Measurements from ENCODE around the gene FBXO22.
"Not testable (repeated sequence)": the region's sequence is repeated elsewhere in the genome, so short reads cannot be mapped to it uniquely, and the experiment has no call there.

FBXO22 gene

DNA sequence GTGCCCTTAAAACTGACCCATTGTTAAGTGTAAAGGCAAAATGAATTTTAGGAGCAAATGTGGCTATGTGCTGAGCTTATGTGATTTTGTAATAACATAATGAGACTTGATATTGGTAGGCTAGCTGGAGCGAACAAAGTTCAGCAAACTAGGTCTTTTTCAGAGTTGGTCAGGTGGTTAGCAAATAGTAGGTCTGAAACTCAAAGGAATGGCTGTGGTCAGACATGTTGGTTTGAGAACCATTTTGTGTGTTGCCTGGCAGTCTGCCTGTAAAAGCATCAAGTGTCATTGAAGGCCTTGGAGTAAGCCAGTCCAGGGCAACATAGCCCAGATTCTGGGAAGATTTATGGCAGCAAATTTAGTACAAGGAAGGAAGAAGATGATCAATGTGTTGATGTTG lies 16.4 kb downstream of the FBXO22 start:
- DNase-seq (ENCODE audit: low spot score): no peak

DNA sequence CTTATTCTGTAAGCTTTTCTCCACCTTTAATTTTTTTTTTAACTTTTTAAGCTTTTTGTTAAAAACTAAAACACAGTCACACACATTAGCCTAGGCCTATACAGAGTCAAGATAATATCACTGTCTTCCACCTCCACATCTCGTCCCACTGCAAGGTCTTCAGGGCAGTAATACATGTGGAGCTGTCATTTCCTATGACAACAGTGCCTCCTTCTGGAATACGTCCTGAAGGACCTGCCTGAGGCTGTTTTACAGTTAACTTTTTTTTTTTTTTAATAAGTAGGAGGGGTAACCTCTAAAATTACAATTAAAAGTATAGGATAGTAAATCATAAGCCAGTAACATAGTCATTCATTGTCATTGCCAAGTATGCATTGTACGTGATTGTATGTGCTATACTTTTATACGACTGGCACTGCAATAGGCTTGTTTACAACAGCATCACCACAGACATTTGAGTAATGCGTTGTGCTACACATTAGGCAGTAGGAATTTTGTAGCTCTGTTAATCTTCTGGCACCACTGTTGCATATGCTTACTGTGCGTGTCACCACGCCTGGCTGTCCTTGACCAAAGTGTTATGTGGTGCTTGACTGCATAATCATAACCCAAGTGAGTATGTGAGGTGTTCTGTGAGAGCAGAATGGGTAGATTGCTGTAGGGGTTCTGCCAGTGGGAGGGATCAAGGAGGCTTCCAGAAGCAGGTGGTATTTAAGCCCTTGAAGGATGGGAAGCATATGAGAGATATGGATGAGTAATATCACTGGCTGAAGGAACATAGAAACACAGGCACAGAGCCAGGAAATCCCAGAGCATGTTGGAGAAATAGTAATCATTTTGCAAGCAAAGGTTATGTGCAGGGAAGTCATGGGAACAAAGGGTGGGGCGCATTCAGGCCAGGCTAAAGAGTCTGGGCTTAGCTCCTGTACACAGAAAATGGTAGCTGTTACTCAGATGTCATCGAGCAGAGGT lies 18.3 kb downstream of the FBXO22 start:
- no peak for DNase-seq (ENCODE audit: low spot score)

DNA sequence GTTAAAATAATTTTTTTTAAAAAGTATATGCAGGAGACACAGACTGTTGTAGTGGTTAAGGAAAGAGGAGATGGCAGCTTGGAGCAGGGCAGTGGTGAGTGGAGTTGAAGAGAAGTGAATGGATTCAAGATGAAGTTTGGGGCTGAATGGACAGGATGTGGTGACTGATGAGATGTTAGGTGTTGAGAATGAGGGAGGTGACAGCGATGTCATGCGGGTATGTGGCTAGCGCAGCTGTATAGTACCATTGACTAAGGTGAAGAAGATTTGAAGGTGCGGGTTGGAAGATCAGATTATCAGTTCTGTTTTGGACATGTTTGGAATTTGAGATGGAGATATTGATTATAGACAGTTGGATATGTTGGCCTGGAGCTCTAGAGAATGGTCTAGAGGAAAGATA lies 20.1 kb downstream of the FBXO22 start:
- no peak for DNase-seq (ENCODE audit: low spot score)

DNA sequence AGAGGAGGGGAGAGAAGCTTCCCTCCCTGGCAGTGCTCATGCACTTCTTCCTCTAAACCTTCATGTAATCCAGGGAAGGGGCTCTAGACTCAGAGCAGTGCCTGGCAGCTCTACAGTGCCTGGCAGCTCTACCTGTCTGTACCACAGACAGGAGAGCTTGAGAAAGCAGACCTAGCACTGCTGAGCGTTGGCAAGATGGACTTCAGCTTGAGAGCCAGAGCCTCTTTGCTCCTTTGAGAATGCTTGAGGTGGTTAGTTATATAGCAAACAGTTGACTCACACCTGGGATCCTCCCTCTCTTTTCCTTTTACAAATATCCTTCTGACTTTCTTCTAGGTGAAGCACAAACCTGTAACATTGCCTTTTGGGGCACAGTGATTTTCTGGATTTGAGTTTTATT lies 20.9 kb downstream of the FBXO22 start:
- DNase-seq (ENCODE audit: low spot score): no peak

DNA sequence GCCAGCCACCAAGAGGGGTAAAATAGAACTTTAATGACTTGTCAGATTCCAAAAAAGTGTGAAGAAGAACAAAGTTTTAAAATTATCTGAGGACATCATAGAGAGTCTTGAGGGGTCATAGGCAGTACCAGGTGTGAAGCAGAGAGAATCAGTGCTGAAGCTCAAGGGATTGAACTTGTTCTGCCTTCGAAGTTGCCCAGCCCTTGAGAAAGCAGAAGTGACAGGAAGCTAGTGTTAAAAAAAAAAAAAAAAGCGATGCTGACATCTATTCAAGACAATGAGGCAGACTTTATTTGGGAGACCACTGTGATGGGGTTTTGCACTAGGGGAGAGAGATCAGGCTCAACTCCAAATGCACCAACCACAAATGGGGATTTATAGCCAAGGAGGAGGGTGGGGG lies 21.8 kb downstream of the FBXO22 start:
- no peak for DNase-seq (ENCODE audit: low spot score)

DNA sequence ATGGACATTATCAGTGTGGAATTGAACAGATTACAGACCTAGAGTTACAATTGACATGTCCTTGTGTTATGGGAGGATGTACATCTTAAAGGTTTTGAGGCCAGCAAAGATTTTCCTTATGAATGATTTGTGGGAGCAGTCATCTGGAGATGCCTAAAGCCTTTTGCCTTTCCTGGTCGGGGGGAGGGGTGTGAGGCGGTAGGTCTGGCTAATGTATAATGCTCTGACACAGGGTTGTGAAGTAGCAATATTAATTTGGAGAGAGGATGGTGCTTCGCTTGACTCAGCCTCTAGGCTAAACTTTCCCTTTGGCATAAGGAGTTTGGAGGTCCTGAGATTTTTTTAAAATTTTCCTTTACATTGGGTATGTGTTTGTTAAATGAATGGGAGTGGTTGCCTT lies 23.3 kb downstream of the FBXO22 start:
- no peak for DNase-seq (ENCODE audit: low spot score)

DNA sequence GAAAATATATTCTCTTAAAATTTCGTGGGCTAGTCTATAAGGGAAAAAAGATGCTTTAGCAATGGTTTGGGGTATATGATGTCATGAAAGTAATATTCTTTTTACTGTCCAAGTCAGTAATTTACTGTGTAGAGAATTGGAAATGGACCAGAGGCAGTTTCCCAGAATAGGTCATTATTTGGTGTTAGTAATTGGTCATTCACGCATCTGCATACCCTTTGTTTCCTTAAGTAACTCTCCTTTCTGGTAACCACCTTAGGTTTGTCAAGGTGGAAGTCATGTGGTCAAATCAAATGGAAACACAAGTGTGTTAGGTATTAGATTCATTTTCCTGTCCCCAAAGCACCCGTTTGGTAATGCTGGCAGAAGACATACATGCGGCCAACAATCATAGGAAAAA lies 23.9 kb downstream of the FBXO22 start:
- no peak for DNase-seq (ENCODE audit: low spot score)

DNA sequence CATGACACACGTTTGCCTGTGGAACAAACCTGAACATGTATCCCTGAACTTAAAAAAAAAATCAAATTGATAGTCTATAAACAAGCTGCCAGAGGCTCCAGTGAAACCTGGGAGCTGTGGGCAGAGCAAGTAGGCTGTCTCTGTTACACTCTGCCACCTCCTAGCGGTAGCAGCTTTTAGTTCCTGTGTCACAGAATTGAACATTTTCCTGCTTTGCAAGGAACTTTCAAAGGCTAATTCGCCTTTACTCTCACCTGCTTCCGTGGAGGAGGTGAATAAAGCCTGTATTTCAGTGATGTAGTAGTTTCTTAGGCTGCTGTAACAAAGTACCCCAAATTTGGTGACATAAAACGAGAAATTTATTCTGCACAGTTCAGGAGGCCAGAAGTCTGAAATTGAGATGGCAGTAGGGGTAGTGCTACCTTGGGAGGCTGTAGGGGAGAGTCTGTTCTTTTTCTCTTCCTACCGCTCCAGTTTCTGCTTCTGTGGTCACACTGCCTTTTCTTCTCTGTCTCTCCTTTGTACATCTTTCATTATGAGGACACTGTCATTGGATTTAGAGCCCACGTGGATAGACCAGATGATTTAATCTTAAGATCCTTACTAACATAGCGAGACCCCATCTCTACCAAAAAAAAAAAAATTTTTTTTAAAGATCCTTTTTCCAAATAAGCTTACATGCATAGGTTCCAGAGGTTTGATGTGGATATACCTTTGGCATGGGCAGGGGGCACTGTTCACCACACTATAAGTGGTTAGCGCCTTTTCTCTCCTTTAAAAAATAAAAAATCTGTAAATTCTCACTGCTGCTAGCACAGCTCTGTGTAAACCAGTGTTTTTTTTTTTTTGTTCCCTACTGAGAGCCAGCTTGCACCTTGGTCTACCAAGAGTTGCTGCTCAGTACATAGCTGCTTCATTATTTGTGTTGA lies 25.3 kb downstream of the FBXO22 start:
- DNase-seq (ENCODE audit: low spot score): no peak

DNA sequence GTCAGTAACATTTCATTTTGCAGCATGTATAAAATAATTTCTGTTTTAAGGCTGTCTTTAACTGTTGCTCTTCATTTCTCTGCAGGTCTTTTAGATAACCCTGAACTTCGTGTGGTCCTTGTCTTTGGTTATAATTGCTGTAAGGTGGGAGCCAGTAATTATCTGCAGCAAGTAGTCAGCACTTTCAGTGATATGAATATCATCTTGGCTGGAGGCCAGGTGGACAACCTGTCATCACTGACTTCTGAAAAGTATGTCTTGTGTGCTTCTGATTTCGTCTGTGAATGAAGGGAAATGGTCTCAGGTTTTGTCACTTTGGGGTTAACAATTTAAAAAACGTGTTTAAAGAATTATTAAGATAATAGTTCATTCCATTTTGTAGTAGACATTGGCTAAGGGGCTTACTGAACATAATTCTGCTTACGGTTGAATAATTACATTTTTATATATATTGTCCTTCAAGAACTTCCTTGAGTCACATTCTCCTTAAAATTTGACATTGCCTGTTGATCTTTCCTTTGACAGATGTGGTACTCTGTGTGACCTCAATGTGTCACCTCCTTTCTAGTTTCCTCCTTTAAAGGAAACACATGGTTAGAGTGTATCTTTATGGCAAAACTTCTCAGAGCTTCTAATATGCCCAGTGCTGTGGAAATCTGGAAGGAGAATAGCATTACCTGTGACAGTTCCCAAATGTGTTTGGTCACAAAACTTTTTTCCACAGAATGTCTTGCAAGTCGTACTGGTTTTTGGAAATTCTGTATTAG lies 26.3 kb downstream of the FBXO22 start:
- DNase-seq (ENCODE audit: low spot score): no peak

DNA sequence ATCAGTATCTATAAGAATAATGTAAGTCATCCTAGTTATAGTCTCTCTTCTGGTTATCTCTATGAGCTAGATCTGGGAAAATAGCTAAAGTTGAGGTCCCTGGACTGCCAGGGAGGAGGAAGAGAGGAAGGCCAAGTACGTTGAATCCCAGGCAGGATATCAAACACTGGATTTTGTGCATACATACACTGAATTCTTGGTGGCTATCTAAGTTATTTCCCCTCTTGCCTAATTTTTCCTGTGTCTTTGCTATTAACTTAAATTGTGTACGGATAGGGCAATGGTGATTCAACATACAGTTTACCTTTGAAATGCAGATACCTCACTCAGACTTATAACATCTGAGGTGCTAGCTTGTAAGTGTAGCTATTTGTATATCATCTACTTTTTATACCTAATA lies 27.2 kb downstream of the FBXO22 start:
- no peak for DNase-seq (ENCODE audit: low spot score)

DNA sequence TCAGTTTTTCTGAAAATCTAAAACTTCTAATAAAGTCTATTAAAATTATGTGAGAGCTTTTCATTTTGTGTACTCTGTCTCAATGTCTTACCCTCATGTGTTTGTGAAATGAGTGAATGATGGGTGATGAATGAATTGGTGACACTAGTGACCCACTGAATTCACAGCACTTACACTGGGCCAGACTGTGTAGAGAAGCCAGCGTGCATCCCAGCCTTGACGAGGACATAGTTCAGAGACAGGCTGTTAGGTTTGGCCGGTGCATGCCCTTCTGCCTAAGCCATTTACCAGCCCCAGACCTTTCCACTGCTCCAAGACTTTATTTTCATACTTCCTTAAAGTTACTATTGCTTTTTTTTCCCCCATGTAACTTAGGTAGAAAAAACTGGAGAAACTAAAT lies 38.8 kb downstream of the FBXO22 start:
- no peak for DNase-seq (ENCODE audit: low spot score)

DNA sequence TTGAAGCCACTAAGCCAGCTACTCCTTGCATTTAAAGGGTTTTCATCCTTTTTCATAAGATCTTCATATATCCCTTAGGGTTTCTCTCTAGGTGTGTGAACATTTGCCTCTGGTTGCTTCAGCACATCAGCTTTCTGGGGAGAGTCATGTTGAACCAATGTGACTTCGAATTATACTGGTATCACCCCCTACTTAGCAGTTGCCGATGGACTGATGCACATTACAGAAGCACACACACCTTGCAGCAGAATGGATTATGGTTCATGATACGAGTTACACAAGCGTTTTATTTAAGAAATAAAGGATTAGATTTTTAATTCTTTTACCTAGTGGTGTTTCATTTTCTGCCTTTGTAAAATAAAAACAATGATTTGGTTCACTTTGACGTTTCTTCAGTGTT lies 39.6 kb downstream of the FBXO22 start:
- DNase-seq (ENCODE audit: low spot score): no peak

DNA sequence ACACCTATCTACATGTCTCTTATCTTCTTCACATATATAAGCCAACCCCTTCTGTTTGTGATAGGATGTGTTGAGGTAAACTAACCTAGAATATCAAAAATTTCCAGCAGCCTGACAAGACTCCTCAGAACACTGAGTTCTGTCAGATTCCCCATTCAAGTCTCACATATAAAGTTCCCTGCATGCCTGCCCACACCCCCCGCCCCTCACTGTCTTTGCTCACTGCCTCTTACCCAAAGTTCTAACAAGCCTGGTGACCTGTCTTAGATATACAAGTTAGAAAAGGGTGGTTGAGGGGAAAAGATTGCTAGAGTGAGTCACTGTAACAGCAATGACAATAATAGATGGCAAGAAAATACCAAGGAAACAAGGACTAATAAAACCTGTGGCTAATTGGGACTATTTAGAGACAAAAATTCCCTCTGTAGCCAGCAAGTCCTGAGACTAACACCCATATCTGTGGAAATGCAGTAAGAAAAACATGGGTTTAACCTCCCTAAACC lies 40.1 kb downstream of the FBXO22 start:
- DNase-seq (ENCODE audit: low spot score): no peak

DNA sequence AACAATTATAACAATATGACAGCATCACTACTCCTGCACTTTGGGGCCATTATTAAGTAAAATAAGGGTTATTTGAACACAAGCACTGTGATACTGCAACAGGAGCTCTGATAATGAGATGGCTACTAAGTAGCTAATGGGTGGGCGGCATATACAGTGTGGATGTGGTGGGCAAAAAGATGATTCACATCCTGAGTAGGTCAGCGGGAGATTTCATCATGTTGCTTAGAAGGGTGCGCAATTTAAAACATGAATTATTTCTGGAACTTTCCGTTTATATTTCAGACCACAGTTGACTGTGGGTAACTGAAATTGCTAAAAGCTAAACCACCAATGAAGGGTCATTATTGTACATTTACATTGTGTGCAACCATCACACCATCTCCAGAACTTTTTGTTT lies 42.3 kb downstream of the FBXO22 start:
- DNase-seq (ENCODE audit: low spot score): no peak

DNA sequence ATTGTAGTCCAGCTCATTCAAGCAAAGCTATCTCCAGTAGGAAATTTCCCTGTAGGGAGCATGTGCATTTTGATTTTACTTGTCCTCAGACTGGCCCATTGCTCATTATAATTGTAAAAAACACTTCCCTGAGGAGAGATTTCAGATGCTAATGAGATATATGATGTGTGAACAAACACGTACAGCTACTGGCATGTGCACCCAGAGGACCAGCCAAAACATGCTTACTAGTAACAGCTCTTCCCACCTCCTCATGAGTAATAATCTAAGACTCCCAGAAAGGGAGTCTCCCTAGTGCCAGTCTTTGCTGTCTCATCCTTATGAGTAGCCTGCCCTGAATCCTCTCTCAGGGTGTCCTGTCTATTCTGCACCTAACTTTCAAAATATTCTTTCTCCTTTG lies 43.4 kb downstream of the FBXO22 start:
- DNase-seq (ENCODE audit: low spot score): no peak

DNA sequence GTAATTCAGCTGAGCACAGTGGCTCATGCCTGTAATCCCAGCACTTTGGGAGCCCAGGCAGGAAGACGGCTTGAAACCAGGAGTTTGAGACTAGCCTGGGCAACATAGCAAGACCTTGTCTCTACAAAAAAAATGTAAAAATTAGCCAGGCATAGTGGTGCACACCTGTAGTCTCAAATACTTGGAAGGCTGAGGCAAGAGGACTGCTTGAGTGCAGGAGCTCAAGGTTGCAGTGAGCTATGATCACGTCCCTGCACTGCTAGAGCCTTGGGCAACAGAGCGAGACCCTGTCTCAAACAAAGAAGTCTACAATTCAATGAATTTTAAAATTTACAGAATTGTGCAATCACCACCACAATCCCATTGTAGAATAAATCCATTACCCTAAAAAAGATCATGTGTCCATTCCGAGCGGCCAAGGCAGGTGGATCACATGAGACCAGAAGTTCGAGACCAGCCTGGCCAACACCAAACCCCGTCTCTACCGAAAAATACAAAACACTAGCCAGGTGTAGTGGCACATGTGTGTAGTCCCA lies 45.2 kb downstream of the FBXO22 start:
- DNase-seq (ENCODE audit: low spot score): no peak

DNA sequence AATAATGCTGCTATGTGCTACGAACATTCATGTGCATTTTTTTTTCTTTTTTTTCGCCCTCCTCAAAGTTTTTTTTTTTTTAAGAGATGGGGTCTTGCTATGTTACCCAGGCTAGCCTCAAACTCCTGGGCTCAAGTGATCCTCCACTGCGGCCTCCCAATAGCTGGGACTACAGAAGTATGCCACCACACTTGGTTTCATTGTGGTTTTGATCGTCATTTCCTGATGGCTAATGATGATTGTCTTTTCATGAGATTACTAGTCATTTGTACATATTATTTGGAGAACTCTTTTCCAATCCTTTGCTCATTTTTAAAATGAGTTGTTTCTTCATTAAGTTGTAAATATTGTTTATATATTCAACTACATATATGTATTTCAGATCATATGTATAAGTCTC lies 48.8 kb downstream of the FBXO22 start:
- DNase-seq (ENCODE audit: low spot score): no peak

DNA sequence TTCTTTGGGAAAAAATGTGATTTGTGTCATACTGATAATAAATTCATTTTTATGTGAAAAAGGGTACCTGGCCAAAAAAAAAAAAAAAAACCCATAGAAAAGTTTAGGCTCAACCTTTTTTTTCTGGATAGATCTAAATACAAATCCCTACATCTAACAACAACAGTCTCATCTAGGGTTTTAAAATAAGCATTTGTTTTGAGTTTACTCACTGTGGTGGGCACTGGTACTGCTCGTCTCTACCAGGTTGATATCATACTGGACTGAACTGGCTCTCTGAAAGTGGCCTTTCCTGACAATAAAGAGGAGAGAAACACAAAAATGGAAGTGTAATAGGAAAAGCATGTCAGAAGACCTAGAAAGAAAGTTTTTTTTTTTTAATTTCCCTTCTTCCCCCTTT lies 52.0 kb downstream of the FBXO22 start:
- DNase-seq (ENCODE audit: low spot score): no peak

DNA sequence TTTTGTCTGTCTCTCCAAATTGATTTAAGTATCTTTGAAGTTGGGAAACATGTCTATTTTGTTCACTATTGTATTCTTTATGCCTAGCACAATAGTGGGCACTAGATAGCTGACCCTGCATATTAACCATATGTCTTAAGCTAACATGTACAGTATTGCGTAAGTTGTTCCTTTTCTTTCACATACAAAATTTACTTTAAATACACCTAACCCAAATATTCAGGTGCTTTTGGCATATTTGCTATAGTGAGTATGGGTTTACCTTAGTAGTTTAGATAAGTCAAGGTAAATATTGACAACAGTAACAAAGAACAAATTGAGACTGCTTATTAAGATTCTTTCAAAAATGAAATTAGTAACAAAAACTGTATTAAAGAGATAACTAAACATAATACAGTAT lies 57.7 kb downstream of the FBXO22 start:
- no peak for DNase-seq (ENCODE audit: low spot score)

DNA sequence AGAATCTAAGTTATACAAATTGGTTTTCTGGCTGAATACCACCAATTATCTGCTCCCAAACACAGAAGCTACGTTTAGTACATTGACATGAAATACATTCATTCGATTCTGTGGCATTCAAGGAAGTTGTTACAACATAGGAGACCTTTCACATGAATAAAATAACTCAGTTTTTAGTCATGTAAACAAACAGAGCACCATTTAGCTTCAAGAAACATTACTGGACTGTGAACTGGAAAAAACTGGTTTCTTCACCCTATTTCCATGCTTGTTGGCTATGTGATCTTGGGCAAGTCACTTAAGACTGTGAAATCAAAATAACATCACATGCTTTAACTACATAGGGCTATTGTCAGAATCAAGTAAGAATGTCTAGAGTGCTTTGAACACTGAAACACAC lies 62.4 kb downstream of the FBXO22 start:
- DNase-seq (ENCODE audit: low spot score): no peak

DNA sequence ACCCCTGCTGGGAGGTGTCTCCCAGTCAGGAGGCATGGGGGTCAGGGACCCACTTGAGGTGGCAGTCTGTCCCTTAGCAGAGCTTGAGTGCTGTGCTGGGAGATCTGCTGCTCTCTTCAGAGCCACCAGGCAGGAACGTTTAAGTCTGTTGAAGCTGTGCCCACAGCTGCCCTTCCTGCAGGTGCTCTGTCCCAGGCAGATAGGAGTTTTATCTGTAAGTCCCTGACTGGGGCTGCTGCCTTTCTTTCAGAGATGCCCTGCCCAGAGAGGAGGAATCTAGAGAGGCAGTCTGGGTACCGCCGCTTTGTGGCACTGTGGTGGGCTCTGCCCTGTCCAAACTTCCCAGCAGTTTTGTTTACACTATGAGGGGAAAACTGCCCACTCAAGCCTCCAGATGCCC lies 73.1 kb downstream of the FBXO22 start:
- not testable (repeated sequence) for DNase-seq (ENCODE audit: low spot score)
